Activated CD8-positive, alpha-beta memory T cell treated with anti-CD3 and anti-CD28 coated beads for 48 hours (primary cell): ENCODE results near the gene MAN2A1.

ENCODE experiments used
- DNase-seq, 3 experiments: peaks; one replicate each; pipeline ENCODE4 v3.0.0-alpha.2; 2020; ENCODE audit warnings: low read depth in 2 of 3, low spot score in 2 of 3

MAN2A1 gene

GRCh38 chr5:109681763-109682162, 8.0 kb upstream of the MAN2A1 start:
- DNase-seq = no peak

GRCh38 chr5:109682383-109682782, 7.3 kb upstream of the MAN2A1 start:
- DNase-seq = no peak

- DNase-seq = no peak
Observed at GRCh38 chr5:109685916-109686315, 3.8 kb upstream of the MAN2A1 start.

DNA sequence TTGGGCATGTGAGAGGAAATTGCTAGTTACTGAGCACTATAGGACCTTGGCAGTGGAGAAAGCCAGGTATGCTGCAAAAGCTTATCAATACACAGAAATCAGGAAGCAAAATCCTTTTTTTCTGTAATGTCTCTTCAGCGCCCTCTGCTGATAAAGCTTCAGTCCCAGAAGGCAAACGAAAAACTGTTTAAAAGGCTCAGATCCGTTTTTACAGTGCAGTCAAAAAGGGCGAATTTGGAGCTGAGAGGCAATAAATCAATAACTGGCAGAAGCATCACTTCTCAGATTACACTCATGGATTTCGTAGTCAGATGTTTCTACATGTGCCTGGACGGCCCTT, 1.1 kb upstream of the MAN2A1 start:
- no peak for DNase-seq

- peak; percentile 39 to 67 (median 59) for DNase-seq
Observed at GRCh38 chr5:109688970-109689739, 572 bp upstream of the MAN2A1 start.

DNA sequence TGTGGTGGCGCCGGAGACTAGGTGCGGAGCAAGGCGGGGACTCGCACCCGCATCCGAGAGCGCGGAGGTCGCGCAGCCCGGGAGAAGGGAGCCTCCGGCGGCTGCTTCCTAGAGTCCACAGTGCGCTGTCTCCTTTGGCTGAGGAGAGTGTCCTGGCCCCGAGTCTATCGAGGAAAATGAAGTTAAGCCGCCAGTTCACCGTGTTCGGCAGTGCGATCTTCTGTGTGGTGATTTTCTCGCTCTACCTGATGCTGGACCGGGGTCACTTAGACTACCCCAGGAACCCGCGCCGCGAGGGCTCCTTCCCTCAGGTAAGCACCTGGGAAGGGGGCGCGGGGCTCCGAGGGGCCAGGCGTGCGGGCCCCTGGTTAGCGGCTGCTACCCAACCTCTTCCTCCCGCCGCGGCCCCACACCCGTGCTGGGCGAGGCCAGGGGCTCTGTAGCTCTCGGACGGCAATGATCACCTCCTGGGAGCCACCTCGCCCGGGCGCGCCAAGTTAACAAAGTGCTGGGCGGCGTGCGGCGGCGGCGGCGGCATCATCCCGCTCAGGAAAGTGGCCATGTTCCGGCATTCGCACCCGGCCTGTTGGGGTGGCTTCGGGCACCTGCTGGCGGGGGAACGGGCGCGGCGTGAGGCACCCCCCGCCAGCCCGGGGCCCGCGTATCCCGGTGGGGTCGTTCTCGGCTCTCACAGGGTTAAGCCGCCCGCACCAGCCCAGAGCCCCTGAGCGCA, 681 bp downstream of the MAN2A1 start:
- peak; percentile 15 to 20 (median 17) for DNase-seq

- DNase-seq = peak in 2 of 3 experiments; percentile 25
Observed at GRCh38 chr5:109690975-109691574, 1.3 kb downstream of the MAN2A1 start.

- no peak for DNase-seq
Observed at GRCh38 chr5:109691996-109692395, 2.3 kb downstream of the MAN2A1 start.

DNA sequence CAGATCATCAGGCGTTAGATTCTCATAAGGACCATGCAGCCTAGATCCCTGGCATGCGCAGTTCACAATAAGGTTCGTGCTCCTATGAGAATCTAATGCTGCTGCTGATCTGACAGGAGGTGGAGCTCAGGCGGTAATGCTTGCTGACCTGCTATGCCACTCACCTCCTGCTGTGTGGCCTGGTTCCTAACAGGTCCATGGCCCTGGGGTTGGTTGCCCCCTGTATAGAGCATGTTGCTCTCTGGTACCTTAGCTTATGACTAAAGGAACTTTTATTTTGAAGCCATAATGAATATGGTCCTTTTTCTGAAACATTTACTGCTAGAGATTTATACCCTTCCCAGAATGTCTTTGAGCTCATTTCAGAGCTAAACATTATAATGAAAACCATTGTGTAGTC, 3.1 kb downstream of the MAN2A1 start:
- DNase-seq = no peak

DNA sequence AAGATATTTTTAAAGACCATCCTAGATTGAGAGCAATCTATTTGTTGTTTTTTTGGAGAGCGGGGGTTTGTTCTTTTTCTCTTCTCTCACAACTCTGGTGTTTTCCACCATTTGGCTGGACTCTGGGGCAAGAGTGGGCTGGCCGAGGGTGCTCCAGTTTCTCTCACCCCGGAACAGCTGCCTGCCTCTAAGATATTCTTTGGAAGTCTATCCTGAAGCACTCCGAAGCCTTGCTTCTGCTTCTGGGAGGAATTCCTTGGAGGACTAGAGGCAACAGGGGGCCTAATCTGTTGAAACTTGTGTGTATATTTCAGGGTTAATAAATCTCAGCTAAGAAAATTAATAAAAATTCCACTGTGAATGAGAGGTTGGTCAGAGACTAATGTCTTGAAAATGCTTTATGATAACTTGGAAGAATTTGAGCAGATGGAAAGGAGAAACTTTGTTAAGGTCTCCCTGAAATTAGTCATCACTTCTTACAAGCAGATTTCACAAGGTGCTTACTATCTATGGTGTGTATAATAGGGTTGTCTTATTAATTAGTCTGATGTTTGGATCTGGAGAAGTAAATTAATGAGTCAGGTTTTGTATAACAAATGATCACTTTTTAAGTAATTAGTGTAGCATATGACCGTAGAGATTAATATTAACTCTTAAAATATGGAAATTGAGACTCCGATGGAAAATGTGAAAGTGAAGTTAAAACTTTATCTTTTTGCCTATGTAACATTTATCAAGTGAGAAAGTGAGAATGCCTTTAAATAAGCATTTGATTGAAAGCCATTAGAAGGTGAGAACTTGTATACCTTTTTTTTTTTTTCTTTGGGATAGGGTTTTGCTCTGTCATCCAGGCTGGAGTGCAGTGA, 4.0 kb downstream of the MAN2A1 start:
- no peak for DNase-seq

- DNase-seq = no peak
Observed at GRCh38 chr5:109694451-109694891, 4.7 kb downstream of the MAN2A1 start.

DNA sequence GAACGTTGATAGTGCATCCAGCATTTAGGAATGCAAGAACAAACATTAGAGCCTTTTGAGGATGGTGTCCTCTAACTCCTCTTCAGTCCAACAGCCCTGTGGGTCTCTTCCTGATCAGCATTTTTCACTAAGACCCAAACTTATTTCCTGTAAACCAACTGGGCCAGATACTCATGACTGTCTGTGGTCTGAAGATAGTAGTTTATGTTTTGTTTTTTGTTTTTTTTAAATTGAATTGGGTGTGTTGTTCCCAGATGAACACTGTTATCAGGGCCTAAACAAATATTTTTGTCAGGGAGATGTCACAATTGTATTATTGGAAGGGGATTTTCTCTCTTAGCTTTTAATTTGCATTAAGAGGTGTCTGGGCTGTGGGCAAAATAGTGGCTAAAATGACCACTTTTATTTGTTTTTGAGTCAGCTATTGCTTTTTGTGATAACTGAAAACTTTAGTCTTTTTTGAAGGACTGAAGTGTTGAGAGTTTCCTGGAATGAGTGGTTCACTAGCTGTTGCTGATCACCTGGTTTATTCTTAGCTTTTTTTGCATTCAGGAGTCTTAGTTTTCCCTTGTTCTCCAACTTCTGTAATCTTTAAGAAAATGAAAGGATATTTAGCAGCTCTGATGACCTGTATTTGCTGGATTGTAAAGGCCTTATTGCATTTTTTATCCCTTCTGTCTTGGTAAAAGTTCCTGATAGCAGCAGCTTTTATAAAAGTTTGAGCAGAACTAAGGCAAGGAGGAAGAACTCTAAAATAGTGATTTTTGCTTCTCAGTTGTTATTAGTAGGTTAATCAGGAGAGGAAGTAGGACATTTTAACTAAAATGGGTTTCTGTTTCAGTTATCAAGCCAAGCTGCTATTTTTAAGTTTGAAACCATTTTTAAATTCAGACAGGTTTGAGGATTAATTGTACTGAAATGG, 5.5 kb downstream of the MAN2A1 start:
- no peak for DNase-seq

DNA sequence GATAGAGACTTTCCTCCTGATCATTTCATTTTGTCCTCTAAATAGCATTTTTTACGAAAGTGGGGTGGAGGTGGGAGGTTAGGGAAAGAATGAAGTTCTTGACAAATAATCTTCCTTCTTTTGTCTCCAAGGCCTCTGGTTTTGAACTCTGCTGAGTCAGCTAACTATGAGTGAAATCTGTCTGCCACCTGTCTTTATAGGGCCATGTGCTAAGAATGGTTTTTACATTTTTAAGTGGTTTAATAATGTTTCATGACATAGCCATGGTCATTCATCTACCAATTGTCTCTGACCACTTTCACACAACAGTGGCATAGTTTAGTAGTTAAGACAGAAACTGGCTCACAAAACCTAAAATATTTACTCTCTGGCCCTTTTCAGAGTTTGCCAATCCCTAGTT, 7.6 kb downstream of the MAN2A1 start:
- no peak for DNase-seq

- DNase-seq = no peak
Observed at GRCh38 chr5:109700516-109701153, 10.9 kb downstream of the MAN2A1 start.

- no peak for DNase-seq
Observed at GRCh38 chr5:109701252-109701651, 11.5 kb downstream of the MAN2A1 start.

DNA sequence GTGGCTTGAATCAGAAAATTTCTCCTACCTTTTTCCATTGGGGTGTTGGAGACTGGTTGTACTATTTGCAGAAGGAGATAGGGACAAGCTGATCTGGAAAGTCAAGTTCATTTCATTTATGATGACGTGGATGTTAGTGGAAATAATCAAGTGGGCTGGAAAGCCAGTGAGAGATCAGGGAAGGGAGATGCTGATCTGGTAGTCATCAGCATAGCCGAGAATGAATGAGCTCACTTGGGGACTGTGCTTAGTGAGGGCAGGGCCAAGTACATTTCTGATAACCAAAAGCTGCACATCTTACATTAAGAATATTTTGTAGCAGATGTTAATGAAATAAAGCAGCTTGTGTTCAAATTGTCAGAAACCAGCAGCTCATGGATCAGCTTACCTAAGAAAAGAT, 12.1 kb downstream of the MAN2A1 start:
- no peak for DNase-seq

GRCh38 chr5:109703166-109703565, 13.4 kb downstream of the MAN2A1 start:
- no peak for DNase-seq

GRCh38 chr5:109703829-109704228, 14.1 kb downstream of the MAN2A1 start:
- DNase-seq = no peak

GRCh38 chr5:109704282-109704952, 14.7 kb downstream of the MAN2A1 start:
- DNase-seq = no peak
